Measurements from ENCODE around the gene FOXP1.

GRCh38 chr3:71180524-71180923, 403.0 kb downstream of the FOXP1 start:
- TF ChIP-seq EZH2 (IDR thresholded peaks at IDR 0.05; ENCODE audit: borderline replicate concordance) (no peak), CTCF (IDR thresholded peaks at IDR 0.05; ENCODE audit: poor library complexity) (no peak)
